22Rv1 (cell line): Measurements from ENCODE around the gene TOP3B.

Experiments
- ZFX ChIP-seq: fragments of 450-650 bp; IDR thresholded peaks from 2 replicates; pipeline ENCODE4 v1.6.1; 2017; ENCODE audit warnings: antibody characterized with exemption, borderline replicate concordance
- TF ChIP-seq, protein P1 (sequence below): fragments of 450-650 bp; IDR thresholded peaks from 2 replicates; pipeline ENCODE4 v1.5.1; 2017; ENCODE audit warnings: mild to moderate bottlenecking

DNA sequence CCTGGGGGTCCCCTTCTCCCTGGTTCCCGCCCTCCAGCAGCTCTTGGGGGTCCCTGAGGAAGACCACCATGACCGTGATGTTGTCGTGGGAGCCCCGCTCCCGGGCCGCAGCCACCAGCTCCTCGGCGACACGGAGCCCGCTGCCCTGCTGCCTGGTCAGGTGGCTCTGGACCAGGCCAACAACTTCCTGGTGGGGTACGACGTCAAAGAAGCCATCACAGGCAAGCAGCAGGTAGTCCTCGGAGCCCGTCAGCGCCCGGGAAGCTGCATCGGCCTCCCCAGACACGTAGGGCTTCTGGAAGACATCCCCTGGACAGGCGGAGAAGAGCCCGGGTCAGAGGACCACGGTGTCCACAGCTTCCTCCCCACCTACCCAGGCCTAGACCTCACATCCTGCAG lies 59.4 kb downstream of the TOP3B start:
- TF ChIP-seq, protein P1, sequence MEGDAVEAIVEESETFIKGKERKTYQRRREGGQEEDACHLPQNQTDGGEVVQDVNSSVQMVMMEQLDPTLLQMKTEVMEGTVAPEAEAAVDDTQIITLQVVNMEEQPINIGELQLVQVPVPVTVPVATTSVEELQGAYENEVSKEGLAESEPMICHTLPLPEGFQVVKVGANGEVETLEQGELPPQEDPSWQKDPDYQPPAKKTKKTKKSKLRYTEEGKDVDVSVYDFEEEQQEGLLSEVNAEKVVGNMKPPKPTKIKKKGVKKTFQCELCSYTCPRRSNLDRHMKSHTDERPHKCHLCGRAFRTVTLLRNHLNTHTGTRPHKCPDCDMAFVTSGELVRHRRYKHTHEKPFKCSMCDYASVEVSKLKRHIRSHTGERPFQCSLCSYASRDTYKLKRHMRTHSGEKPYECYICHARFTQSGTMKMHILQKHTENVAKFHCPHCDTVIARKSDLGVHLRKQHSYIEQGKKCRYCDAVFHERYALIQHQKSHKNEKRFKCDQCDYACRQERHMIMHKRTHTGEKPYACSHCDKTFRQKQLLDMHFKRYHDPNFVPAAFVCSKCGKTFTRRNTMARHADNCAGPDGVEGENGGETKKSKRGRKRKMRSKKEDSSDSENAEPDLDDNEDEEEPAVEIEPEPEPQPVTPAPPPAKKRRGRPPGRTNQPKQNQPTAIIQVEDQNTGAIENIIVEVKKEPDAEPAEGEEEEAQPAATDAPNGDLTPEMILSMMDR: no peak
- TF ChIP-seq ZFX: no peak
